SK-N-MC (cell line): ENCODE data around the gene UIMC1.

Experiments used
- DNase-seq: peaks from one replicate; pipeline ENCODE4 v3.0.0-alpha.2; 2011; ENCODE audit warnings: low read depth, low spot score
- H3K27ac ChIP-seq: fragments of 200-600 bp; sonication (generic); 2 replicates; pipeline ENCODE4 v1.5.1; 2016; ENCODE audit warnings: mixed run types
- H3K36me3 ChIP-seq: fragments of 200-600 bp; sonication (generic); 2 replicates; pipeline ENCODE4 v1.6.1; 2017; ENCODE audit warnings: antibody characterized with exemption, low read length, mixed read lengths; ENCODE audit not compliant: insufficient read depth
- H3K4me3 ChIP-seq: fragments of 200-600 bp; sonication (generic); 2 replicates; pipeline ENCODE4 v1.5.1; 2016
- H3K9ac ChIP-seq: fragments of 200-600 bp; sonication (generic); 2 replicates; pipeline ENCODE4 v1.8.0; 2017; ENCODE audit warnings: mixed run types, mixed read lengths; ENCODE audit not compliant: insufficient read length
- H3K9me3 ChIP-seq: fragments of 200-600 bp; sonication (generic); 2 replicates; pipeline ENCODE4 v1.6.1; 2017; ENCODE audit warnings: low read depth, mild to moderate bottlenecking, antibody characterized with exemption, low read length, moderate library complexity, mixed read lengths
- EZH2 ChIP-seq: fragments of 200-600 bp; sonication (generic); IDR thresholded peaks from one replicate; pipeline ENCODE4 v1.6.1; 2017; ENCODE audit warnings: antibody characterized with exemption
- FOXP2 ChIP-seq: optimal IDR thresholded peaks from 2 replicates; pipeline ENCODE3; 2011; ENCODE audit warnings: mild to moderate bottlenecking, moderate library complexity; ENCODE audit not compliant: insufficient read depth; ENCODE audit errors: extremely low read length, control extremely low read depth
- POLR2AphosphoS5 ChIP-seq: IDR thresholded peaks from 2 replicates; pipeline ENCODE4 v1.6.1; 2012; ENCODE audit warnings: mild to moderate bottlenecking, low read depth, low read length, borderline replicate concordance

UIMC1 gene

GRCh38 chr5:177022386-177023302 lies 16.1 kb upstream of the UIMC1 start, which contains the start of gene ZNF346:
Gene ZNF346, plus strand, starts transcription at chr5:177022696. Its CDS starts 43 bp downstream, at chr5:177022739.
- Histone ChIP-seq H3K27ac (peak within 1 kb of the TSS; percentile 44), H3K36me3 (peaks cover 23% of the 10 kb centered on the region), H3K9me3 (no peaks in the 10 kb centered on the region), H3K9ac (peak within 1 kb of the TSS; percentile 96), H3K4me3 (peak within 1 kb of the TSS; percentile 97)
- peak; percentile 64 for TF ChIP-seq FOXP2
- no peak for TF ChIP-seq EZH2
- TF ChIP-seq POLR2AphosphoS5: peak; percentile 93
- peak; percentile 76 for DNase-seq

GRCh38 chr5:177020033-177020432 lies 13.5 kb upstream of the UIMC1 start:
- DNase-seq: no peak

DNA sequence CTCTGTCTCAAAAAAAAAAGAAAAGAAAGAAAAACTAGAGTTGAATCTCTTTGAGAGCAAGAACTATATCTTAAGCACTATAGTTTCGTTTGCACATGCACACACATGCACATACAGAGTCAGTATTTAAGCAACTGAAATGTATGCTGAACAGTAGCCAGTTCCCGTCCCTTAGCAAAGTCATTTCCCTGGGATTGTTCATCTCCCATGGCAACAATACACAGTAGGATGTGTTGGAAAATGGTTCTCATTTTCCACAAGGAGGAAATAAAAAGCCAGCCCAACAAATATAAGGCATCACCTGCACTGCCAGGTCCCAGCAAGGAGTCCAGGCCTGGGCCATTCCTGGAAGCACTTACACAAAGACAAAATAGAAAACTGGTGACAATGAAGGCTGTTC lies 11.8 kb upstream of the UIMC1 start:
- Histone ChIP-seq H3K9me3 (no peaks in the 10 kb centered on the region), H3K9ac (no peak overlapping the region), H3K36me3 (no peaks in the 10 kb centered on the region), H3K4me3 (no peak overlapping the region), H3K27ac (no peak overlapping the region)
- DNase-seq: no peak
- no peak for TF ChIP-seq POLR2AphosphoS5
- TF ChIP-seq FOXP2: no peak
- no peak for TF ChIP-seq EZH2

More at GRCh38 chr5:177020033-177020432, 13.5 kb upstream of the UIMC1 start:
- H3K36me3 ChIP-seq: peaks cover 7% of the 10 kb centered on the region
- no peaks in the 10 kb centered on the region for H3K9me3 ChIP-seq
- no peak overlapping the region for H3K9ac ChIP-seq
- no peak for TF ChIP-seq FOXP2
- no peak for TF ChIP-seq EZH2
- H3K4me3 ChIP-seq: no peak overlapping the region
- H3K27ac ChIP-seq: no peak overlapping the region

- no peak overlapping the region for H3K4me3 ChIP-seq
- H3K27ac ChIP-seq: no peak overlapping the region
- TF ChIP-seq EZH2 (no peak), FOXP2 (no peak), POLR2AphosphoS5 (no peak)
- no peak overlapping the region for H3K9ac ChIP-seq
- DNase-seq: no peak
- H3K9me3 ChIP-seq: no peaks in the 10 kb centered on the region
- no peaks in the 10 kb centered on the region for H3K36me3 ChIP-seq
Measured at GRCh38 chr5:177015156-177015555, 8.6 kb upstream of the UIMC1 start.

DNA sequence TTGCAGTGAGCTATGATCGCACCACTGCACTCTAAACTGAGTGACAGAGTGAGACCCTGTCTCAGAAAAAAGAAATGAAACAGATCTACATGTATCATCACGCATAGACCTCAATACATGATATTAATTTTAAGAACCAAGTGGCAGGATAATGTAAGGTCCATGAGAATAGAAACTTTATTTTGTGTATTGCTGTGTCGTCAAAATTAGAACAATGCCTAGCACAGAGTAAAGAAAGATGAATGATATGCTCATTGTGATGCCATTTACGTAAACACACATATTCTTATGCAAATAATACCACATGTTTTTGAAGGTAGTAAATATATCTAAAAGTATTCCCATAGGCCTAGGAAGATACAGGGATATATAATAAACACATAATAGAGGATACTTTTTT lies 3.6 kb upstream of the UIMC1 start:
- Histone ChIP-seq H3K27ac (no peak overlapping the region), H3K9ac (no peak overlapping the region), H3K9me3 (no peaks in the 10 kb centered on the region), H3K4me3 (no peak overlapping the region), H3K36me3 (no peaks in the 10 kb centered on the region)
- no peak for DNase-seq
- no peak for TF ChIP-seq POLR2AphosphoS5
- TF ChIP-seq FOXP2: no peak
- no peak for TF ChIP-seq EZH2

- Histone ChIP-seq H3K9ac (no peak overlapping the region), H3K36me3 (no peaks in the 10 kb centered on the region), H3K9me3 (no peaks in the 10 kb centered on the region), H3K4me3 (no peak overlapping the region), H3K27ac (no peak overlapping the region)
- no peak for DNase-seq
- TF ChIP-seq FOXP2: no peak
Measured at GRCh38 chr5:177008716-177009115, 2.1 kb upstream of the UIMC1 start.

- DNase-seq: no peak
- TF ChIP-seq POLR2AphosphoS5: no peak
- TF ChIP-seq EZH2: no peak
- TF ChIP-seq FOXP2: no peak
Measured at GRCh38 chr5:177005619-177006264, 837 bp downstream of the UIMC1 start.

DNA sequence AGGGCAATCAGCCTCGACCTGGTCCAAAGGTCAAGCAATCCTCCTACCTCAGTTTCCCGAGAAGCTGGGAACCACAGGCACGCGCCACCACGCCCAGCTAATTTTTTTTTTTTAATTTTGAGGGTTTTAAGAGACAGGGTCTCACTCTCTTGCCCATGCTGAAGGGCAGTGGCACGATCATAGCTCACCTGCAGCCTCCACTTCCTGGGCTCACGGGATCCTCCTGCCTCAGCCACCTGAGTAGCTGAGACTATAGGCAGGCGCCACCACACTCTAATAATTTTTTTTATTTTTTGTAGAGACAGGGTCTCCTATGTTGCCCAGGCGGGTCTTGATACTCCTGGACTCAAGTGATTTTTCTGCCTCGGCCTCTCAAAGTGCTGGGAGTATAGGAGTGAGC lies 1.6 kb downstream of the UIMC1 start:
- no peak for DNase-seq
- TF ChIP-seq FOXP2: no peak
- TF ChIP-seq POLR2AphosphoS5: no peak
- no peak for TF ChIP-seq EZH2
- peak overlapping the region; percentile 97 for H3K4me3 ChIP-seq
- H3K9ac ChIP-seq: peak overlapping the region; percentile 93
- H3K36me3 ChIP-seq: peaks cover 7% of the 10 kb centered on the region
- H3K9me3 ChIP-seq: no peaks in the 10 kb centered on the region
- H3K27ac ChIP-seq: no peak overlapping the region

More at GRCh38 chr5:177005619-177006264, 837 bp downstream of the UIMC1 start:
- Histone ChIP-seq H3K9me3 (no peaks in the 10 kb centered on the region), H3K9ac (peak overlapping the region; percentile 93), H3K27ac (peak overlapping the region; percentile 58), H3K4me3 (peak overlapping the region; percentile 97), H3K36me3 (peaks cover 7% of the 10 kb centered on the region)
